Fibroblast of pulmonary artery (primary cell): ENCODE data around the gene CGN.

Experiments used
- DNase-seq: peaks from one replicate; pipeline ENCODE4 v3.0.0-alpha.2; 2010; ENCODE audit warnings: low read depth
- H3K4me3 ChIP-seq: replicated peaks from 2 replicates; pipeline ENCODE4 v1.5.1; 2011; ENCODE audit warnings: low read depth, mild to moderate bottlenecking, control low read depth, low read length, moderate library complexity
- CTCF ChIP-seq: IDR thresholded peaks from 2 replicates; pipeline ENCODE4 v1.5.1; 2011; ENCODE audit warnings: mild to moderate bottlenecking, control low read depth, low read length, inconsistent platforms; ENCODE audit errors: missing control alignments

The CGN gene

GRCh38 chr1:151512801-151513625 is 1.8 kb downstream of the CGN start:
- DNase-seq, result no peak
- no peak for TF ChIP-seq CTCF
- H3K4me3 ChIP-seq, result no peak overlapping the region

DNA sequence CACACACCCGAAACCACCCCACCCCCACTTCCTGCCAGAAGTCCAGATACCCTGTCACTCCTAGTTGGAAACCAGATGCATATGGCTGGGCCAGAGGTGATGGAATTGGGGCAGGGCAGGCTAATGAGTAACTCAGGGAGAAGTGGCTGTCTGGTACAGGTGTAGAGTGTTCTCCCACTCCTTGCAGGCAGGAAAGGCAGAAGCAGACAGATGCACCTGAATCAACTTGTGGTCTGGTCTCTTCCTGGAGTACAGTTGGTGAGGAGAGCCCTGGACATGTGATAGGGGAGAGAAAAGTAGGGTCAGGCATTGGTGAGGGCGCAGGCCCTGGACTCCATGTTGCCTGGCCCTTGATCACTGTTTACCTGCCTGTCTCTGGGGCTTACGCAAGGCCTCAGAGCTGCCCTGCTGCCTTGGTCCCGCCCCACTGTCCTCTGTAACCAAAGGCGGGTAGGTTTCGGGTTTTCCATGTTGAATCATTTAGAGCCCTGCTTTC is 2.5 kb downstream of the CGN start:
- no peak overlapping the region for H3K4me3 ChIP-seq
- TF ChIP-seq CTCF, result no peak
- DNase-seq, result no peak

GRCh38 chr1:151514366-151514765 is 3.2 kb downstream of the CGN start:
- no peak overlapping the region for H3K4me3 ChIP-seq
- TF ChIP-seq CTCF, result no peak
- no peak for DNase-seq

- no peak for TF ChIP-seq CTCF
- no peak for DNase-seq
- H3K4me3 ChIP-seq, result no peak overlapping the region
Measured at GRCh38 chr1:151515265-151515664, 4.1 kb downstream of the CGN start.

DNA sequence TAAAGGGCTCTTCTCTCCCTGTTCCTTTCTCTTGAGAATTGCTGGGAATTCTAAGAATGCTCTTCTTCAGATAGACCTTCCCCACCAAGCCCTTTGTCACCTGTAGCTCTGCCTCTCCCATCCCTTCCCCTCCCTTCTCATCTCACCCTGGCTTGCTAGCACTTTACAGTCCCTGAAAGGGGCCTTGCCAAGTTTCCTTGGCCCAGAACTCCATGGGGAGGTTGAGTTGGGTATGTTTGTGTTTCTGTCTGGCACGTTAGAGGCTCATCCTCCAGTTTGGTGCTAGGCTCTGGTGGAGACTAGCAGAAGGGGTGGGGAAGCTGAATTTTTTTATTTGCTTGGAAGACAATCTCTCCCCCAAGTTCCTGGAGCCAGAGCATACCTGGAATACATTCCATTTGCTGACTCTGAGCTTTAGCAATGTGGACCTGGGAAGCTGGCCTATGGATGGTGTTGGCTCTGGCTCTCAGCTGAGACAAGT is 4.9 kb downstream of the CGN start:
- DNase-seq, result no peak

DNA sequence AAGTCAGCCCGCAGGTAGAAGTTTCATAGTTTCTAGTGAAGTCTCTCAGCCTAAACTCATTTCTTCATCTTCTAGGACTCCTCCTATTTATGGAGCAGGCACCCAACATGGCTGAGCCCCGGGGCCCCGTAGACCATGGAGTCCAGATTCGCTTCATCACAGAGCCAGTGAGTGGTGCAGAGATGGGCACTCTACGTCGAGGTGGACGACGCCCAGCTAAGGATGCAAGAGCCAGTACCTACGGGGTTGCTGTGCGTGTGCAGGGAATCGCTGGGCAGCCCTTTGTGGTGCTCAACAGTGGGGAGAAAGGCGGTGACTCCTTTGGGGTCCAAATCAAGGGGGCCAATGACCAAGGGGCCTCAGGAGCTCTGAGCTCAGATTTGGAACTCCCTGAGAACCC is 7.2 kb downstream of the CGN start:
- no peak for DNase-seq
- no peak overlapping the region for H3K4me3 ChIP-seq
- no peak for TF ChIP-seq CTCF

More for the DNA sequence above, 4.9 kb downstream of the CGN start:
- no peak for TF ChIP-seq CTCF
- no peak overlapping the region for H3K4me3 ChIP-seq
